HG03460 (cell line): ENCODE results near the gene HMGB4.

Source experiments
- ATAC-seq: cut with Tn5 transposase; IDR thresholded peaks from one replicate; pipeline ENCODE4 v1.9.1; 2021; ENCODE audit not compliant: unreplicated experiment

The HMGB4 gene

GRCh38 chr1:33846861-33847260 is 17.0 kb upstream of the HMGB4 start:
- no peak for ATAC-seq

DNA sequence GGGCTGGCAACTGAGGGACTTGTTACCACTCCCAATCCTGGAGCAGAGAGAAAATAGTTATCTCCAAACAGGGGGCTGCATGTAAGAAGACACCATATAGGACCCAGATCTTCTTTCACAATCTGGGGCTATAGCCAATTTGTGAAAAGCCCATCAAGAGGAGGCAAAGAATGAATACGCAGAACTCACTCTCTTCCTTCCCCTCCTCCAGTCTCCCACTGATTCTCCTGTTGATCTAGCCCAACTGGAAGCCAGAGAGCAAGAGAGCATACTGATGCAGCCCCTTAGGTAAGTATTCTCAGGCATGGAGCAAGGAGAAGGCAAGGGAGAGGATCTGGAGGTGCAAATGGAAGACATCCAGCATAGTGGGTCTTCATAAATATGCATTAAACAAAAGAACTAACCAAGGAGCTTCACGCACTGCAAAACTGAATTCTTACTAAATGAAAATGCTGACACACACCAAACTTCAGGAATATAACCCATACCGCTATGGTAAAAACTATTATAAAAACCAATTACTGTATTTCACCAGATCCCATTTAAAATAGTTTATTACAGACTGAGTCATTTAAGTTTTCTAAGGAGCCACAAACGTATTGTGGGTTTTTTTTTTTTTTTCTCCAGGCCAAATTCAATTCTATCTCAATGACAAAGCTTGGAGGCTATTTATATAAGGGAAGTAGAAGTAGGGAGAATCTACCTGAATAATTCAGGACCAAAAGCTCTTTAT is 15.5 kb upstream of the HMGB4 start:
- no peak for ATAC-seq

DNA sequence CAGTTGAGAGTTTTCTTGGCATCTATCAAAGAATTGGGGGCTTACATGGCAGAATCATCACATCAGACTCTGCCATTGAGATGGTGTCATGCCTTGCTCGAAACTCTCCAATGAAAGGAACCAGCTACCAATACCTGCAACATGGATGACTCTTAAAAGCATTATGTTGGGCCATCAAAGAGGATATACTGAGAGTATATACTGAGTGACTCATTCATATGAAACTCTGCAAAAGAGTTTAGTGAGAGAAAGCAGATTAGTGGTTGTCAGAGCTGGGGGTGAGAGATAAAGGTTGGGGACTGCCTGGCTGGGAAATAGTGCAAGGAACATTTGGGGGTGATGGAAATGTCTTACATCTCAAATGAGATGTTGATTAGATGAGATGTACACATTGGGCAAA is 14.7 kb upstream of the HMGB4 start:
- no peak for ATAC-seq

GRCh38 chr1:33850481-33850880 is 13.4 kb upstream of the HMGB4 start:
- ATAC-seq = no peak

DNA sequence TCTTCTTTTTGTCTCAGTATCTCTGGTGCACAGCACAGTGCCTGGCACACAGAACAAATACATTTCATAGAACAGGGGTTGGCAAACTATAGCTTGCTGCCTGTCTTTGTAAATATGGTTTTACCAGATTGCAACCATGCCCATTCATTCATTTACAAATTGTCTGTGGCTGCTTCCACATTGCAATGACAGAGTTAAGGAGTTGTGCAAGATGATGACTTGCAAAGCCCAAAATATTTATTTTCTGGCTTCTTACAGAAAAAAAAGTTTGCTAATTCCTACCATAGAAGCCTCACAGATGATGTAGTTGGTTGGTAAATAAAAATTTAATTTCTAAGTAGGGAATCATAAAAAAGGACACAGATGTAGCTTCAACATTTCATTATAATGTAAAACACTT is 11.2 kb upstream of the HMGB4 start:
- no peak for ATAC-seq

GRCh38 chr1:33853431-33853830 is 10.4 kb upstream of the HMGB4 start:
- ATAC-seq = no peak

DNA sequence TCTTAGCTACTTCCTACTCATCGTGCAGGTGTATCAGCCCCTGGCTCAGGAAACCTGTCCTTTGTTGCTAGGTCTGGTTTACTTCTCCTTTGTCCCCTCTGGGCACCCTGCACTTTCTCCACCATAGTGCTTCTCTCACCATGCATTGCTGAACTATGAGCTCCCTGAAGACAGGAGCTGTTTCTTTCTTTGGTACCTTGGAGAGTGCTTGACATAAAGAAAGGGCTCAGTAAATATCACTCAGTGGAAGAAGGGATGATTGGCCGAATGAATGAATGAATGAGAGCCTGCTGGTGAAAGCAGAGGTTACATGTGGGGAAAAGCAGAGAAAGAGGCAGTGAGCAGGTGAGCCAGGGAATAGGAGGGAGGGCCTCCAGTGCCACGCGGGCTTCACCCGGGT is 9.8 kb upstream of the HMGB4 start:
- no peak for ATAC-seq

DNA sequence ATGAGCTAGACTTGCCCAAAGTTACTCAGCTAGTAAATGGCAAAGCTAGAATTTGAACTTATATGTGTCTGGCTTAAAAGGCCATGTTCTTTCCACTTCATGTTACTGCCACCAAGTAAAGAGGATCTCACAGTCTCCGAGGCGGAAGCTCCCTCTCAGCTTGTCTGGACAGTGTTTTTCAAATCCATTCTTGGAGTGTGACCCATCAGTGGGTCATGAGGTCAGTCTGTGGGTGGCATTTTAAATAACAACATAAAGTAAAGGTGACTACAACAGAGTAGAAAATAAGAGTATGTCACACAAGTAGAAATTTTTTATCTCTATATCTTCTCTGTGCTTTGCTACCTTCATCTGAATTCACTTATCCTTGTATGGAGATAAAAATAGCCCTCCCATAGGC is 3.2 kb upstream of the HMGB4 start:
- ATAC-seq = no peak

- ATAC-seq = no peak
Observed at GRCh38 chr1:33864460-33865389, 846 bp downstream of the HMGB4 start.

DNA sequence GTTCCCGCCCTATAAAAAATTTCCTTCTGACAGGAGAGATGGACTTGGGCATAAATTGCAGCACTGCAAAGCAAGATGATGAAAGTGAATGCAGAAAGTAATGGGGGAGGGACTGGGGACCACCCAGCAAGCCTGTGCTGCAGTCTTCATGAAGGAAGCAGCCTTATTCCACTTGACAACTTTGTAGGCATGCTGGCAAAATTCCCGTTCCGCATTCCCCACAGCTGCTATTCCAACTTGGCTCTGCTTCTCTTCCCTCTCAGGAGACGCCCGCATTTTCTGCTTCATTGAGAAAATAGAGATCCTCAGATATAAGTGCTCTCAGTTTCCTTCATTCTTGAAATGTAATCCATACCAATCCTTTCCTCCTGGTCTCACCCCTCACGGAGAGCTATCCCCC is 2.4 kb downstream of the HMGB4 start:
- ATAC-seq = no peak

GRCh38 chr1:33867684-33868083 is 3.8 kb downstream of the HMGB4 start:
- no peak for ATAC-seq

- ATAC-seq = no peak
Observed at GRCh38 chr1:33872275-33872674, 8.4 kb downstream of the HMGB4 start.

- ATAC-seq = no peak
Observed at GRCh38 chr1:33872683-33873082, 8.8 kb downstream of the HMGB4 start.

DNA sequence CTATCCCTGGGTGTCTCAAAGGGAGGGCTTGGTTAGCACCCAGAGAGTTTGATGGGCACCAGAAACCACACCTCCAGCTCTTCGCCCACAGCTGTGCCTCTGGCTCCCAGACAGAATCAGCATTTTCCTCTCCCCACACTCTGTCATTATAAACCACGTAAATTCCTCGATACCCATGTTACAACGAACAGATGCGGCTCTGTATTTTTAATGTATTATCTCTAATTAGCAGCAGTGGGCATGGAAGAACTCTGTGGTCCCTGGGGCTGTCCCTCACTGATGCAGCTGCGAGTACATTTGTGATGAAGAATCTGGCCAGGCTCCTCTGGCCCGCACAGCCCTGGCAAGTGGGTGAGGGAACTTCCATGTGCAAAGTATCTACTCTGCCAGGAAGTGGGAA is 10.8 kb downstream of the HMGB4 start:
- ATAC-seq = no peak

- no peak for ATAC-seq
Observed at GRCh38 chr1:33875862-33876261, 12.0 kb downstream of the HMGB4 start.

DNA sequence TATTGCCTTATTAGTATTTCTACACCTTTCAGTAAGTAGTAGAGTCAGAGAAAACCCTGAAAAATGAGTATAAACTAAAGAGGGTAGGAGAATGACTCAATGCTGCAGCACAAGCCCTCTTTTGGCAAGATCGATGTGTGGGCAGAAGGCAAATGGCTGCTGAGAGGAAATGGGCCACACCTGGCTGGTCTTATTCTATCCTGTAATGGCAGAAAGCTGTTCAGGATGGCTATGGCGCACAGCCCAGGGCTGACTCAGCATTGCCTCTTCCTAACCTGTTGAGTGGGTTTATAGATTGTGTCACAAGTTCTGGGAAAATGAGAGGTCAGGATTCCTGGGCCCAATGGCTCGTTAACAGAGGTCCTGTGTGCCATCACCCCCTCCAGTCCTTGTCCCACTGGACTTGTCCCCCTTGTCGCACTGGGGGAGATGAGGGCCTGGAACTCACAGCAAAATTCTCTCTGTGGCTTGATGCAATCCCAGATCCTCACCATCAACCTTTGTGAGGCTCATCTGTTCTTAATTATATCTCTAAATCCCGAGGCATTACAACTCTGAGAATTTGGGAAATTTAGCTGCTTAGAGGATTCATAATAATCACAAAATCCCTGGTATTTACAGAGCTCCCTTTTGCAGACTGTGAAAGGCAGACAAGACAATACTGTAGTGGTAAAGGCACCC is 13.2 kb downstream of the HMGB4 start:
- ATAC-seq = no peak

DNA sequence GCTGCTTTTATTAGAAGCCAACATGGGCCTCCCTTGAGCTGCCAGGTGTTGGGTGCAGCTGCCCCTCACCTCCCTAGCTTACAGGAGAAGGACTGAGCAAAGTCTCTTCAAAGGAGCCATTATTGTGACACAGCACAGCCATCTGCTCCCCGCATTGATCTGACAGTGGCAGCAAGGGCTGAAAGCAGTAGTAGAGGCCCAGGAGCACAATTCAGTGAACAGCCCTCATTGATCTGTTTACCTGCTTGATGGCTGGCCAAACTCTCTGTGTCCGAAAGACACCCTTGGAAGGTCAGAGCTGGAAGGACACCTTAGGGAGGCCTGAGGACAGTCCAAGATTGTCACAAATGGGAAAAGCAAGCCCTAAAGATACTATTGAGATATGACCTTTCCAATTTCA is 14.5 kb downstream of the HMGB4 start:
- no peak for ATAC-seq

DNA sequence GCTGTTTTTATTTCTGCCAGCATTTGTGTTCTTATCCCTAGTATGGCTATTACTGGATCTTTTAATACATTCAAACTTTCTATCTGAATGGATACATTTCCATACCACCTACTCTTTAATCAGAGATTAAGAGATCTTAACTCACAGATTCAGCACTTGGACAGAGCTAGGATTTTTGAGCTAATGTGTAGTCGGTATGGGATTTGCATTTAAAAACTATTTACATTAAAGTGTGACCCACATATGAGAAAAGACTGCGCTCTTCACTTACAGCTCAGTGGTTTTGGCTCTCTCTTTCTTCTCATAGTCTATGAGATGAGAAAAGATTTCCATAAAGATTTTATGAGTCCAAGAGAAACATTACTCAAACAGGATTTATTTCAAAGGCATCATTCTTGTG is 16.4 kb downstream of the HMGB4 start:
- no peak for ATAC-seq

DNA sequence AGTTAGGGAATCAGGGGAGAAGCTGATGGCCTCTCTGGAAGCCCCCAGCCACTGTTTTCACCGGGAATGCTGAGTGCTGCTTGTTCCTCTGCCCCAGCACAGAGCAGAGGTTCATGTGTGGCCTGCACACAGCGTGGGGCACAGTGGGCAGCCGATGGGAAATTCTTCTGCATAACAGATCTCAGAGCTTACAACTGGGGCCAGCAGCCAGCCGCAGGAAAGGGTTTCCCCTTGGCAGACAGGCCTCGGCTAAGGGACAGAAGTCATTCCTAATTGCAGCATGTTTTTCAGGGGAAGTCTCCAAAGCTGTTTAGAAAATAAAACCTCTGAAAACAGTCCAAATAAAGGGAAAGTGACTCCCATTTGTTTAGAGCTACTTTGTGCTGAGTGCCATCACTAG is 22.6 kb downstream of the HMGB4 start:
- ATAC-seq = no peak

DNA sequence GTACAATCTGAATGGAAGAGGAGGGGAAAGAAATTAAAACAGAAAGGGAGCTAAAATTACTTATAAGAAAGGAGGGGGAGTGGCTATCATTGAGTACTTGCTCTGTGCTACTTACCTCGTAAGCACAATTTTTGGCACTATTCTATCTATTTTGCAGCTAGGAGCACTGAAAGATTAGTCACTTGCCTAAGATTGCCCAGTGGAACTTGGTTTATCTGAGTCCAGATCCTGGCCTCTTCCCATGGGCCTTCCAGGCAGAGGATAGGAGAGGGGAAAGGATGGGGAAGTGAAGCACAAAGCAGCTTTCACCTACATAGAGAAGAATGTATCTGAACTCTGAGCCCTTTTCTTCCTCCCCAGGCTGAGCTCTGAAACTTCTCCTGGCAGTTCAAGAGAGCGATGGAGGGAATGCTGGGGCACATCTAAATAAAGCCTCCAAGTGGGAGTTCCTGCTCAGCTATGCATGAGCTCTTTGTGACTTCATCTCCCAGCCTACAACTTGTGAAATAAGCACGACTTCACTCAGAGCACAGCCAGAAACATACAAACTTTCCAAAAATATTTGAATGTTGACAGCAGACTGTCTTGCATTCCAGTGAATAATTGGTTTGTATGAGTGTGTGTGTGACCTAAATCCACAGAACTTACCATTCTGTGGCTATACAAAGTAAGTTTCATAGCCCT is 29.4 kb downstream of the HMGB4 start:
- no peak for ATAC-seq

- ATAC-seq = no peak
Observed at GRCh38 chr1:33895396-33895795, 31.5 kb downstream of the HMGB4 start.
